Osteocyte (in vitro differentiated cells): ENCODE data around the gene GRM7. TPM values are rescaled to one million over a fixed set of nuclear protein-coding genes. Genes with fewer than 3 reads are reported as not detected.

Source experiments
- DNase-seq: peaks from one replicate; pipeline ENCODE4 v3.0.0; 2021; ENCODE audit warnings: mixed read lengths; ENCODE audit not compliant: unreplicated experiment; ENCODE audit errors: extremely low spot score
- H3K27ac Mint-ChIP-seq: one replicate; pipeline ENCODE4 v1.8.0; 2021; ENCODE audit warnings: mild to moderate bottlenecking, mixed read lengths; ENCODE audit not compliant: unreplicated experiment
- H3K27me3 Mint-ChIP-seq: one replicate; pipeline ENCODE4 v1.8.0; 2021; ENCODE audit warnings: mixed read lengths; ENCODE audit not compliant: unreplicated experiment
- H3K36me3 Mint-ChIP-seq: one replicate; pipeline ENCODE4 v1.8.0; 2021; ENCODE audit warnings: mixed read lengths; ENCODE audit not compliant: unreplicated experiment
- H3K4me1 Mint-ChIP-seq: one replicate; pipeline ENCODE4 v1.8.0; 2021; ENCODE audit warnings: mixed read lengths; ENCODE audit not compliant: unreplicated experiment
- H3K4me3 Mint-ChIP-seq: one replicate; pipeline ENCODE4 v1.8.0; 2021; ENCODE audit warnings: mild to moderate bottlenecking, moderate library complexity, mixed read lengths; ENCODE audit not compliant: unreplicated experiment
- H3K9me3 Mint-ChIP-seq: one replicate; pipeline ENCODE4 v1.8.0; 2021; ENCODE audit warnings: mixed read lengths; ENCODE audit not compliant: unreplicated experiment
- total RNA-seq: library from RNA; stranded (reverse); gene quantifications from 2 replicates; pipeline ENCODE4 v1.2.1, GENCODE V29; 2021
- TF ChIP-seq, protein P1 (sequence below): fragments of 200-600 bp; sonication (generic); IDR thresholded peaks from 2 replicates; pipeline ENCODE4 v1.5.0; 2021; ENCODE audit warnings: antibody characterized with exemption, mild to moderate bottlenecking, moderate library complexity

The GRM7 gene
- total RNA-seq, 1 donor from 2014 or later = not detected

DNA sequence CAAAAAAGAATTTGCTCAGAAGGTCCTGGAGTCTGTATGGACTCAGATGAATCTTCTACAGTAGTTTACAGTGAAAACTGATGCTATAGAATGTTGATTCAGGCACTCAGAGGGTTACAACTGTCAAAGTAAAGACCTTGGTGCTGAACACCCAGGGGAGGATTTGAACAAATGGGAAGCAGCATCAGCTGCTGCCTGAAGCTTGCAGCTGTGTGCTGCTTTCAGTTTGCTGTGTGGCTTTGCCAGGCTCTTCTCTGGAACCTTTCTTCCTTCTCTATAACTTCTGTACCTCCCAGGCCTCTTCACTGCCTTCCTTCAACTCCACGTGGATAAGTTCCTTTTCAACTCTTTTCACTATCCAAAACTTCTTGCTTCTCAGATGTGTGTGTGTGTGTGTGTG is 214.2 kb downstream of the GRM7 start:
- no peak overlapping the region for H3K27ac Mint-ChIP-seq
- H3K4me3 Mint-ChIP-seq = no peak overlapping the region
- no peaks in the 10 kb centered on the region for H3K36me3 Mint-ChIP-seq

DNA sequence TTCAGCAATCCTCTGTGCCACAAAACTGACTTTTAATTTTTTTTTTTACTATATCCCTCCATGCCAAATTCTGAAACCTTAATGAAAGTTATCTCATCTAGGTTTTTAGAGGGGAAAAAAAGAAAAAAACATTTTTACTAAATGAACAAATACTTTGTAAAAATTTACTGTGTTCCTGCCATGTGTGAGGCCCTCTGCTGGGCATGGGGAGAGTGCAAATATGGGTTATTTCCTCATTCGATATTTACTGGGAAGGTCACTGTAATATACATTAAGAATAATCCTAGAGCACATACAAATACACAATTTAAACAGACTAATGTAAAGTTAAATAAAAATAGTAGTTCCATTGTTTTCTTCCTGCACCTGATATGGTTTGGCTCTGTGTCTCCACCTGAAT is 215.0 kb downstream of the GRM7 start:
- no peaks in the 10 kb centered on the region for H3K27me3 Mint-ChIP-seq
- no peaks in the 10 kb centered on the region for H3K36me3 Mint-ChIP-seq
- no peak overlapping the region for H3K27ac Mint-ChIP-seq
- peaks cover 15% of the 10 kb centered on the region for H3K9me3 Mint-ChIP-seq
- no peak for DNase-seq
- TF ChIP-seq, protein P1, sequence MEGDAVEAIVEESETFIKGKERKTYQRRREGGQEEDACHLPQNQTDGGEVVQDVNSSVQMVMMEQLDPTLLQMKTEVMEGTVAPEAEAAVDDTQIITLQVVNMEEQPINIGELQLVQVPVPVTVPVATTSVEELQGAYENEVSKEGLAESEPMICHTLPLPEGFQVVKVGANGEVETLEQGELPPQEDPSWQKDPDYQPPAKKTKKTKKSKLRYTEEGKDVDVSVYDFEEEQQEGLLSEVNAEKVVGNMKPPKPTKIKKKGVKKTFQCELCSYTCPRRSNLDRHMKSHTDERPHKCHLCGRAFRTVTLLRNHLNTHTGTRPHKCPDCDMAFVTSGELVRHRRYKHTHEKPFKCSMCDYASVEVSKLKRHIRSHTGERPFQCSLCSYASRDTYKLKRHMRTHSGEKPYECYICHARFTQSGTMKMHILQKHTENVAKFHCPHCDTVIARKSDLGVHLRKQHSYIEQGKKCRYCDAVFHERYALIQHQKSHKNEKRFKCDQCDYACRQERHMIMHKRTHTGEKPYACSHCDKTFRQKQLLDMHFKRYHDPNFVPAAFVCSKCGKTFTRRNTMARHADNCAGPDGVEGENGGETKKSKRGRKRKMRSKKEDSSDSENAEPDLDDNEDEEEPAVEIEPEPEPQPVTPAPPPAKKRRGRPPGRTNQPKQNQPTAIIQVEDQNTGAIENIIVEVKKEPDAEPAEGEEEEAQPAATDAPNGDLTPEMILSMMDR = no peak
- no peak overlapping the region for H3K4me3 Mint-ChIP-seq
- no peaks in the 10 kb centered on the region for H3K4me1 Mint-ChIP-seq

More for the DNA sequence above, 214.2 kb downstream of the GRM7 start:
- Mint-ChIP-seq H3K27me3 (no peaks in the 10 kb centered on the region), H3K9me3 (peaks cover 21% of the 10 kb centered on the region), H3K4me1 (no peaks in the 10 kb centered on the region)
- TF ChIP-seq, protein P1 = no peak
- DNase-seq = no peak

DNA sequence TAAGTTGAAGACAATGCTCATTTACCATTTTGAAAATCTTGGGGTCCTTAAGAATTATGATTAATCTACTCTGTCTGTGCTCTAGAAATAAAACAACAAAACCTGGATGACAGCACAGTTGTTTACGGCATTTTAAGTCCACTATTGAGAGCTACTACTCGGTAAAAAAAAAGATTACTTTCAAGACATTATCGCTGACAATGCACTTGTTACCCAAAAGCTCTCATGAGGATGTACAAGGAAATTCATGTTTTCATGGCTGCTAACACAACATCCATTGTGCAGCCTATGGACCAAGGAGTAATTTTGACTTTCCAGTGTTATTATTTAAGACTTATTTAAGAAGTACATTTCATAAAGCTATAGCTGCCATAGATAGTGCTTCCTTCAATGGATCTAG is 221.3 kb downstream of the GRM7 start:
- H3K27me3 Mint-ChIP-seq = no peaks in the 10 kb centered on the region
- TF ChIP-seq, protein P1 = no peak
- H3K4me1 Mint-ChIP-seq = no peaks in the 10 kb centered on the region
- H3K36me3 Mint-ChIP-seq = no peaks in the 10 kb centered on the region
- H3K4me3 Mint-ChIP-seq = no peak overlapping the region
- peaks cover 30% of the 10 kb centered on the region for H3K9me3 Mint-ChIP-seq
- no peak for DNase-seq
- no peak overlapping the region for H3K27ac Mint-ChIP-seq

DNA sequence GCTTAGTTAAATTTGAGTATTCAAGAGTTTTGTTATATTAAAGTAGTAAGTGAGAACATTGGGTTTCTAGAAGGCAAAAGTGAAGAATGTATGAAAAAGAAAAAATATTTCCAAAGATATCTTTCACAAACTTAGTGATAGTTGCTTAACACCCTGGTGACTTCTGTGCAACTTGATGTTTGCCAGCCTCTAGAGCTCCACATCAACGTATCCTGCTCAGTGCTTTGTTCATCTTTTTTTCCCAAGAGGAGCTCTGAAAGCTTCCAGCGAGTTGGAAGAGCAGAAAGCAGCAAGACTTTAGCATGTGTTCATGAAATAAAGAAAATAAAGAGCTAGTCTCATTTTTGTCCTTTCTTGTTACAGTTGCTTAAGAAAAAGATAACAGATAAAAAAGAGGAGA is 225.5 kb downstream of the GRM7 start:
- Mint-ChIP-seq H3K27ac (no peak overlapping the region), H3K27me3 (no peaks in the 10 kb centered on the region)
- no peak for DNase-seq

DNA sequence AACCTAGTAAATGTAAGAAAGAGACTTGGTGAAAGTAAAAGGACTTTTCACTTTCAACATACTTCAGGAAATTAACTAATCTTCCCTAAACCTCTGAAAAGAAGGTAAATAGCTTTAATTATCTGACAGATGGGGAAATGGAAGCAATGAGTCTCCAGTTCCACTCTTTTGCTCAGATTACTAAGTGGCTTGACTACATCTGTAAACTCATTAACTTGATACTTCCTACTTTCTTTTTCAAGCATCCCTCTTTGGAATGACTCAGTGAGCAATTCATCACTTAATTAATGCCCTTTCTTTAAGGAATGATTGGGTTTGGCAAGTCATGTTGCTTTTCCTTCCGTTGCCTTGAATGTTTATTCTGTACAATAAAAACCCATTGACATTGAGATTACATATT is 234.2 kb downstream of the GRM7 start:
- Mint-ChIP-seq H3K4me3 (no peak overlapping the region), H3K27ac (no peak overlapping the region), H3K27me3 (no peaks in the 10 kb centered on the region), H3K36me3 (no peaks in the 10 kb centered on the region), H3K4me1 (no peaks in the 10 kb centered on the region), H3K9me3 (peaks cover 29% of the 10 kb centered on the region)
- TF ChIP-seq, protein P1 = no peak
- DNase-seq = no peak

More for the DNA sequence above, 225.5 kb downstream of the GRM7 start:
- Mint-ChIP-seq H3K36me3 (no peaks in the 10 kb centered on the region), H3K4me3 (no peak overlapping the region), H3K4me1 (no peaks in the 10 kb centered on the region), H3K9me3 (peaks cover 34% of the 10 kb centered on the region)
- TF ChIP-seq, protein P1 = no peak
